GM13977 (cell line): Measurements from ENCODE around the gene CLIP1.

Experiments
- DNase-seq: peaks from one replicate; pipeline ENCODE4 v3.0.0; 2012; ENCODE audit warnings: low spot score
- in situ Hi-C: fragments of 300-500 bp; cut with MboI; formaldehyde crosslinking; loops from one replicate; pipeline ENCODE4 v1.12.0; 2022; ENCODE audit warnings: low sequenced_read_pairs, low pct_unique_long_range_greater_than_20kb, mixed read lengths, inconsistent platforms; ENCODE audit not compliant: unreplicated experiment
- TF ChIP-seq, protein P1 (sequence below): IDR thresholded peaks from 2 replicates; pipeline ENCODE4 v1.5.1; 2012; ENCODE audit warnings: mild to moderate bottlenecking, control low read depth; ENCODE audit not compliant: insufficient read depth; ENCODE audit errors: extremely low read depth, missing control alignments

Gene CLIP1

DNA sequence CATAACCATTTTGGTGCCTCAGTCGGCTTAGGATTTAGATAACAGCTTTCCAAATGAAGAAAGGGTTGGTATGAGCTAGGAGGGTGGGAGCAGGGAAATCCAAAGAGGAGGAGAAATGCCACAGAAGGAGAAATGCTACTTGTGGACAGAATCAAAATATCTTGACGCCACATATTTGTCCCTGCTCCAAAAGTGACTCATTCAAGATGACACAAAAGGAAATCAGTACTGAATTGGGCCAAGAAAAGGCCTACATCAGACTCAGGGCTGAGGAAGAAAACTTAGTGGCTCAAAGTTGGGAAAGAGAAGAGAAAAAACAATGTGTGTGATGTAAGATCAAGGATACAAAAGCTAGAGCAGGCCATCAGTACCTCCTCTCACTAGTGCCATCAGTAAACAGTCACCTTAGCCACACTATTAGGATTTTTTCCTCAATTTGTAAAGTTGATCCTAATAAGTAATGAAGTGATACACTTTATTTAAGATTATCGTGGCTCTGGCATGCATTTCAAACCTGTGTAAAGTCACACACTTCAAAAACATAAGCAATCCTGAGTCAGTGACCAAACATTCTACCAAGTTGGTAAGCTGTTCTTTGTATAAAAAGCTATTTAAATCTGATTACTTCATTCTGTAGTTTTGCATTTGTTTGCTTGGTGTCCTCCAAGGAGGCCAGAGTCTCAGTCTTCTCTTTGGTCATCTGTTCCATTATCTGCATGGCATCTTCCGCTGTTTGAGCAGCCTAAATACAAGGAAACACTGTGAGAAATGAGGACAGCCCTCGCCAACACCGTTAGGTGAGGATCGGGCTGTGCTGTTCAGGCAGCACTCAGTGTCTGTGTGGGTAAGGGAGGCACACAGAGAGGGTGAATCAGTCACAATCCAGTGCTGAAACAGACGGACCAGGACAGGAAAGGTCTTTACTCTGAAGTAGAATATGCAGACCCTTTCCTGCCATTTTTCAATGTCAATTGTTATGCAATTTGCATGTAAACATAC lies 103.6 kb downstream of the CLIP1 start:
- in situ Hi-C loops = no loop called here
- no peak for DNase-seq
- TF ChIP-seq, protein P1, sequence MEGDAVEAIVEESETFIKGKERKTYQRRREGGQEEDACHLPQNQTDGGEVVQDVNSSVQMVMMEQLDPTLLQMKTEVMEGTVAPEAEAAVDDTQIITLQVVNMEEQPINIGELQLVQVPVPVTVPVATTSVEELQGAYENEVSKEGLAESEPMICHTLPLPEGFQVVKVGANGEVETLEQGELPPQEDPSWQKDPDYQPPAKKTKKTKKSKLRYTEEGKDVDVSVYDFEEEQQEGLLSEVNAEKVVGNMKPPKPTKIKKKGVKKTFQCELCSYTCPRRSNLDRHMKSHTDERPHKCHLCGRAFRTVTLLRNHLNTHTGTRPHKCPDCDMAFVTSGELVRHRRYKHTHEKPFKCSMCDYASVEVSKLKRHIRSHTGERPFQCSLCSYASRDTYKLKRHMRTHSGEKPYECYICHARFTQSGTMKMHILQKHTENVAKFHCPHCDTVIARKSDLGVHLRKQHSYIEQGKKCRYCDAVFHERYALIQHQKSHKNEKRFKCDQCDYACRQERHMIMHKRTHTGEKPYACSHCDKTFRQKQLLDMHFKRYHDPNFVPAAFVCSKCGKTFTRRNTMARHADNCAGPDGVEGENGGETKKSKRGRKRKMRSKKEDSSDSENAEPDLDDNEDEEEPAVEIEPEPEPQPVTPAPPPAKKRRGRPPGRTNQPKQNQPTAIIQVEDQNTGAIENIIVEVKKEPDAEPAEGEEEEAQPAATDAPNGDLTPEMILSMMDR = no peak

GRCh38 chr12:122312926-122313325 lies 109.5 kb downstream of the CLIP1 start:
- TF ChIP-seq, protein P1 = no peak
- no peak for DNase-seq
- in situ Hi-C loops = no loop called here

DNA sequence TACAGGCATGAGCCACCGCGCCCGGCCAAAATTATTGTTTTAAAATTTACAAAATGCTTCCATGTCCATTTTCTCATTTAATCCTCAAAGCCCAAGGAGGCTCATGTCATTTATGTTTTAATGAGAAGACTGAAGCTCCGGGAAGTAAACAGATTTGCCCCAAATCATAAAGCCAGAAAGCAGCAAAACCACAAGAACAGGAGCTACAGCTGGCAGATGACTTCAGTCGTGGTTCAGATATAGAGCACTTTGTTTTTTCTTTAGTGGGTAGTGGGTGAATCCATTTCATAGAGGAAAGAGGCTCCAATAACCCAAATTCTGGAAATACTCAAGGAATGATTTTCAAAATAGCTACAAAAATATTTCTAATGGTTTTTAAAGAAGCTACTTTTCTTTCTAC lies 110.8 kb downstream of the CLIP1 start:
- in situ Hi-C loops = no loop called here

DNA sequence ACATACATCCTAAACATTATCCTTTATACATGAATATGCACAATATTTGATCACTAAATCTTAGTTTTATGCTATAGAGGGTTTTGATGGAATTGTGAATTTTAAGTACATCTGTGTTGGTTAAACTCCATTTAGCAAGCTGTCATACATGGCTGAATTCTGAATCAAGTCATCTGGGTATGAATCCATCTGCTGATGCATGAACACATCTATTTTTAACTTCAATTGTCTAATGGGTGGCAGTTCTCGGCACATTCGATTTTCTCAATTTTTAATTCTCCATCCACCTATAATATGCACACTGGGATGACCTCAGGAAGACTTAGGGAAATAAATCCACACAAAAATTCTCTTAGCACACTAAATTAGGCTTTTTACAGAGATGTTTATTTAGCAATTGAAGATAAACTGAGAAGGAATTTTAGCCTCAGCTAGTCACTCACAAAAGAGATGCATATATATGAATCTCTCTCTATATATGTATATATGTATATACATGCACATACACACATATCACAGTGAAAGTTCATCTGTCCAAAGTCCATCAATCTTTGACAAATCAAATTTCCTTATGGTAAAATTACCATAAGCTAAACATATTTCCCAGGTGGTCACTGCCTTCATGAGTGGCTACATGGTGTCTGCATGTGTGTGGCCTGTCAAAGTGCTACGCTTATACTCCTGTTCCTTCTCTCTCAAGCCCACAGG lies 111.7 kb downstream of the CLIP1 start:
- DNase-seq = no peak
- in situ Hi-C loops = no loop called here
- TF ChIP-seq, protein P1 = no peak

More for the DNA sequence above, 110.8 kb downstream of the CLIP1 start:
- TF ChIP-seq, protein P1 = no peak
- no peak for DNase-seq

DNA sequence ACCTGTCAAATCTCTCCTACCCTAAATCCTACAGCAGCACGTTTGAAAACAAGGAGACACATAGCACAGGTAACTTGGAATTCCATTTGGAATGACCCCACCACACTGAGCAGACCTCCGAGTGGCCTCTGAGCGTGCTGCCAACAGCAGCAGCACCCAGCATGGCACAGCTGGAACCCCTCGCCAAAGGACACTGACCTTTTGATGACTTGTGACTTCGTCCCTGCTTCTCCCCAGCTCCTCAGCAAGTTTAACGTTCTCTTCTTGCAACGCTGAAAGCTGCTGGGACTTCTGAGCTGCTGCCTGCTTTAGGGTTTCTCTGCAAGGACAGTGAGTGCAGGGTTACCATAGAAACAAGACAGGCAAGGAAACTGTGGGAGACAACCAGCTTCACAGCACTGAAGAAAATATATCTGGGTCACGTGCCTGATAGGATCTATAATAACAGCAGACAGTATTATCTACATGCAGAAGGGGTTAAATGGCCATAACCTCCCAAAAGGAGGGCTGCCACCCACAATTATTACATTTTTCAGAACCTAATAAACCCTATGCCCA lies 112.8 kb downstream of the CLIP1 start:
- no peak for DNase-seq
- in situ Hi-C loops = no loop called here
- TF ChIP-seq, protein P1 = no peak

DNA sequence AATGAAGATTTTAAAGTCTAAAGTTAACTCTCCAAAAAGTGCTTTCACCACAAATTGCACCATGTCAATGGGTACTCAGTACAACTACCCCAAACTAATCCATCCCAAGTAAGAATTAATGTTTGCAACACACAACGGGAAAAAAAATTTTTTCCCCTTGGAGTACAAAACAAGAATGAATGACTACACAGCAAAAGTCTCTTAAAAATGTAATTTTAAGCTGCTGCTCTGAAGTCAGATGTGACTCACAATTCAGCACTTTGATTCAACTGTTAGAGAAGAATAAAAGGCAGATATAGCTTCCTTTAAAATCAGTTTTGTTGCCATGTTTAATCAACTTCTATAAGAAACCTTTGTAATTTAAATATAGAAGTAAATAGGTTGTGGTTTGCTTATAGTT lies 113.7 kb downstream of the CLIP1 start:
- TF ChIP-seq, protein P1 = no peak

More for the DNA sequence above, 113.7 kb downstream of the CLIP1 start:
- no peak for DNase-seq
- in situ Hi-C loops = no loop called here
